Measurements from ENCODE around the gene TMPRSS9.

TMPRSS9 gene

DNA sequence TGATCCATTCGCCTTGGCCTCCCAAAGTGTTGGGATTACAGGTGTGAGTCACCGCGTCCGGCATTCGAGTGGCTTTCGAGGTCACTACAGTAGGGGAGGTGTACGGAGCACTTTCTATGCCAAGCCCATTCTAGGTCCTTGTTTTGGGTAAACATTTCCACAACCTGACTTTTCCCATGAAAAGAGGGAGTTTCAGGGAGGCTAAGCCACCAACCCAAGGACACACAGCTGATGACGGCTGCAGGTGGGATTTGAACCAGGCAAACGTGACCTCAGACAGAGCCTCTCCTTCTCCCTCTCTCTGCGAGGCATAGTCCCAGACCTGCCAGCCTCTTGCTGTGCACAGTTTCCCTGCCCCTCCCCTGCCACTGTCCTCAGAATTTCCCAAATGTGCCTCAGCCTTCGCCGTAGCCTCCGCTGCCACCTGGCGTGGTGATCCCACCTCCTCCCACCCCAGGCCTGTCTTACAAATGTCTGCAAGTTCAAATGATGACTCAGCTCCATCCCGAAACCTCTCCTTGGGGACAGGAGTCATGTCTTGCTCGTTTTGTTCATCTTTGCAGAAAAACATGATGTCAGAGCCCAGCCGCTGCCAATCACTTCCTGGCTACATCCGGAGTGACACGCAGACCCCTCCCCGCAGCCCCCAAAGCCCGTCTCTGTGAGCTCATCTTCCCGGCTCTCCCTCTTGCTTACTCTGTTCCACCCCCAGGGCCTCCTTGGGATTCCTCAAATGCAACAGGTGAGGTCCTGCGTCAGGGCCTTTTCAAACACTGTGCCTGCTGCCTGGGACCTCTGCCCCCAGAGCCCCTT is 109.2 kb downstream of the TMPRSS9 start (continued):
- TF ChIP-seq ZBTB17 (tag by site-specific recombination; IDR thresholded peaks at IDR 0.05), result no peak
- no peak for TF ChIP-seq ZNF510 (tag by site-specific recombination; IDR thresholded peaks at IDR 0.05; ENCODE audit: insufficient replicate concordance)
- TF ChIP-seq, protein P1, sequence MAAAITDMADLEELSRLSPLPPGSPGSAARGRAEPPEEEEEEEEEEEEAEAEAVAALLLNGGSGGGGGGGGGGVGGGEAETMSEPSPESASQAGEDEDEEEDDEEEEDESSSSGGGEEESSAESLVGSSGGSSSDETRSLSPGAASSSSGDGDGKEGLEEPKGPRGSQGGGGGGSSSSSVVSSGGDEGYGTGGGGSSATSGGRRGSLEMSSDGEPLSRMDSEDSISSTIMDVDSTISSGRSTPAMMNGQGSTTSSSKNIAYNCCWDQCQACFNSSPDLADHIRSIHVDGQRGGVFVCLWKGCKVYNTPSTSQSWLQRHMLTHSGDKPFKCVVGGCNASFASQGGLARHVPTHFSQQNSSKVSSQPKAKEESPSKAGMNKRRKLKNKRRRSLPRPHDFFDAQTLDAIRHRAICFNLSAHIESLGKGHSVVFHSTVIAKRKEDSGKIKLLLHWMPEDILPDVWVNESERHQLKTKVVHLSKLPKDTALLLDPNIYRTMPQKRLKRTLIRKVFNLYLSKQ (tag by site-specific recombination; IDR thresholded peaks at IDR 0.05; ENCODE audit: borderline replicate concordance), result no peak
- no peak for TF ChIP-seq ZNF560 (tag by site-specific recombination; IDR thresholded peaks at IDR 0.05; ENCODE audit: borderline replicate concordance)
- no peak for TF ChIP-seq ZNF37A (tag by site-specific recombination; IDR thresholded peaks at IDR 0.05)
- TF ChIP-seq, protein P2, sequence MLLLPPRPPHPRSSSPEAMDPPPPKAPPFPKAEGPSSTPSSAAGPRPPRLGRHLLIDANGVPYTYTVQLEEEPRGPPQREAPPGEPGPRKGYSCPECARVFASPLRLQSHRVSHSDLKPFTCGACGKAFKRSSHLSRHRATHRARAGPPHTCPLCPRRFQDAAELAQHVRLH (tag by site-specific recombination; IDR thresholded peaks at IDR 0.05), result no peak
- TF ChIP-seq YY2 (tag by site-specific recombination; IDR thresholded peaks at IDR 0.05), result no peak
- TF ChIP-seq ZNF585B (tag by site-specific recombination; IDR thresholded peaks at IDR 0.05), result no peak
- no peak for TF ChIP-seq ZNF549 (tag by site-specific recombination; IDR thresholded peaks at IDR 0.05)
- no peak for TF ChIP-seq BCL11B (tag by site-specific recombination; IDR thresholded peaks at IDR 0.05; ENCODE audit: low read depth)
- no peak for TF ChIP-seq ZNF776 (tag by site-specific recombination; IDR thresholded peaks at IDR 0.05; ENCODE audit: borderline replicate concordance)
- TF ChIP-seq KLF10 (tag by site-specific recombination; IDR thresholded peaks at IDR 0.05), result no peak
- TF ChIP-seq, protein P3, sequence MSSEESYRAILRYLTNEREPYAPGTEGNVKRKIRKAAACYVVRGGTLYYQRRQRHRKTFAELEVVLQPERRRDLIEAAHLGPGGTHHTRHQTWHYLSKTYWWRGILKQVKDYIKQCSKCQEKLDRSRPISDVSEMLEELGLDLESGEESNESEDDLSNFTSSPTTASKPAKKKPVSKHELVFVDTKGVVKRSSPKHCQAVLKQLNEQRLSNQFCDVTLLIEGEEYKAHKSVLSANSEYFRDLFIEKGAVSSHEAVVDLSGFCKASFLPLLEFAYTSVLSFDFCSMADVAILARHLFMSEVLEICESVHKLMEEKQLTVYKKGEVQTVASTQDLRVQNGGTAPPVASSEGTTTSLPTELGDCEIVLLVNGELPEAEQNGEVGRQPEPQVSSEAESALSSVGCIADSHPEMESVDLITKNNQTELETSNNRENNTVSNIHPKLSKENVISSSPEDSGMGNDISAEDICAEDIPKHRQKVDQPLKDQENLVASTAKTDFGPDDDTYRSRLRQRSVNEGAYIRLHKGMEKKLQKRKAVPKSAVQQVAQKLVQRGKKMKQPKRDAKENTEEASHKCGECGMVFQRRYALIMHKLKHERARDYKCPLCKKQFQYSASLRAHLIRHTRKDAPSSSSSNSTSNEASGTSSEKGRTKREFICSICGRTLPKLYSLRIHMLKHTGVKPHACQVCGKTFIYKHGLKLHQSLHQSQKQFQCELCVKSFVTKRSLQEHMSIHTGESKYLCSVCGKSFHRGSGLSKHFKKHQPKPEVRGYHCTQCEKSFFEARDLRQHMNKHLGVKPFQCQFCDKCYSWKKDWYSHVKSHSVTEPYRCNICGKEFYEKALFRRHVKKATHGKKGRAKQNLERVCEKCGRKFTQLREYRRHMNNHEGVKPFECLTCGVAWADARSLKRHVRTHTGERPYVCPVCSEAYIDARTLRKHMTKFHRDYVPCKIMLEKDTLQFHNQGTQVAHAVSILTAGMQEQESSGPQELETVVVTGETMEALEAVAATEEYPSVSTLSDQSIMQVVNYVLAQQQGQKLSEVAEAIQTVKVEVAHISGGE (tag by site-specific recombination; conservative IDR thresholded peaks at IDR 0.05; ENCODE audit: low read depth), result no peak
- TF ChIP-seq ZNF133 (tag by site-specific recombination; IDR thresholded peaks at IDR 0.05), result no peak
- no peak for TF ChIP-seq KLF8 (tag by site-specific recombination; IDR thresholded peaks at IDR 0.05)
- TF ChIP-seq ZNF121 (tag by site-specific recombination; IDR thresholded peaks at IDR 0.05), result no peak
- TF ChIP-seq ZNF654 (tag by site-specific recombination; IDR thresholded peaks at IDR 0.05; ENCODE audit: low read depth), result no peak
- TF ChIP-seq, protein P4, sequence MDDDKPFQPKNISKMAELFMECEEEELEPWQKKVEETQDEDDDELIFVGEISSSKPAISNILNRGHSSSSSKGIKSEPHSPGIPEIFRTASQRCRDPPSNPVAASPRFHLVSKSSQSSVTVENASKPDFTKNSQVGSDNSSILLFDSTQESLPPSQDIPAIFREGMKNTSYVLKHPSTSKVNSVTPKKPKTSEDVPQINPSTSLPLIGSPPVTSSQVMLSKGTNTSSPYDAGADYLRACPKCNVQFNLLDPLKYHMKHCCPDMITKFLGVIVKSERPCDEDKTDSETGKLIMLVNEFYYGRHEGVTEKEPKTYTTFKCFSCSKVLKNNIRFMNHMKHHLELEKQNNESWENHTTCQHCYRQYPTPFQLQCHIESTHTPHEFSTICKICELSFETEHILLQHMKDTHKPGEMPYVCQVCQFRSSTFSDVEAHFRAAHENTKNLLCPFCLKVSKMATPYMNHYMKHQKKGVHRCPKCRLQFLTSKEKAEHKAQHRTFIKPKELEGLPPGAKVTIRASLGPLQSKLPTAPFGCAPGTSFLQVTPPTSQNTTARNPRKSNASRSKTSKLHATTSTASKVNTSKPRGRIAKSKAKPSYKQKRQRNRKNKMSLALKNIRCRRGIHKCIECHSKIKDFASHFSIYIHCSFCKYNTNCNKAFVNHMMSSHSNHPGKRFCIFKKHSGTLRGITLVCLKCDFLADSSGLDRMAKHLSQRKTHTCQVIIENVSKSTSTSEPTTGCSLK (tag by site-specific recombination; IDR thresholded peaks at IDR 0.05), result no peak
- TF ChIP-seq, protein P5, sequence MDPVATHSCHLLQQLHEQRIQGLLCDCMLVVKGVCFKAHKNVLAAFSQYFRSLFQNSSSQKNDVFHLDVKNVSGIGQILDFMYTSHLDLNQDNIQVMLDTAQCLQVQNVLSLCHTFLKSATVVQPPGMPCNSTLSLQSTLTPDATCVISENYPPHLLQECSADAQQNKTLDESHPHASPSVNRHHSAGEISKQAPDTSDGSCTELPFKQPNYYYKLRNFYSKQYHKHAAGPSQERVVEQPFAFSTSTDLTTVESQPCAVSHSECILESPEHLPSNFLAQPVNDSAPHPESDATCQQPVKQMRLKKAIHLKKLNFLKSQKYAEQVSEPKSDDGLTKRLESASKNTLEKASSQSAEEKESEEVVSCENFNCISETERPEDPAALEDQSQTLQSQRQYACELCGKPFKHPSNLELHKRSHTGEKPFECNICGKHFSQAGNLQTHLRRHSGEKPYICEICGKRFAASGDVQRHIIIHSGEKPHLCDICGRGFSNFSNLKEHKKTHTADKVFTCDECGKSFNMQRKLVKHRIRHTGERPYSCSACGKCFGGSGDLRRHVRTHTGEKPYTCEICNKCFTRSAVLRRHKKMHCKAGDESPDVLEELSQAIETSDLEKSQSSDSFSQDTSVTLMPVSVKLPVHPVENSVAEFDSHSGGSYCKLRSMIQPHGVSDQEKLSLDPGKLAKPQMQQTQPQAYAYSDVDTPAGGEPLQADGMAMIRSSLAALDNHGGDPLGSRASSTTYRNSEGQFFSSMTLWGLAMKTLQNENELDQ (tag by site-specific recombination; IDR thresholded peaks at IDR 0.05; ENCODE audit: low read depth), result no peak
- no peak for TF ChIP-seq KLF9 (tag by site-specific recombination; IDR thresholded peaks at IDR 0.05; ENCODE audit: low read depth)
- TF ChIP-seq, protein P6, sequence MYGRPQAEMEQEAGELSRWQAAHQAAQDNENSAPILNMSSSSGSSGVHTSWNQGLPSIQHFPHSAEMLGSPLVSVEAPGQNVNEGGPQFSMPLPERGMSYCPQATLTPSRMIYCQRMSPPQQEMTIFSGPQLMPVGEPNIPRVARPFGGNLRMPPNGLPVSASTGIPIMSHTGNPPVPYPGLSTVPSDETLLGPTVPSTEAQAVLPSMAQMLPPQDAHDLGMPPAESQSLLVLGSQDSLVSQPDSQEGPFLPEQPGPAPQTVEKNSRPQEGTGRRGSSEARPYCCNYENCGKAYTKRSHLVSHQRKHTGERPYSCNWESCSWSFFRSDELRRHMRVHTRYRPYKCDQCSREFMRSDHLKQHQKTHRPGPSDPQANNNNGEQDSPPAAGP (tag by site-specific recombination; IDR thresholded peaks at IDR 0.05), result peak; percentile 44; the same call in 1 of the 2 replicates
- TF ChIP-seq, protein P7, sequence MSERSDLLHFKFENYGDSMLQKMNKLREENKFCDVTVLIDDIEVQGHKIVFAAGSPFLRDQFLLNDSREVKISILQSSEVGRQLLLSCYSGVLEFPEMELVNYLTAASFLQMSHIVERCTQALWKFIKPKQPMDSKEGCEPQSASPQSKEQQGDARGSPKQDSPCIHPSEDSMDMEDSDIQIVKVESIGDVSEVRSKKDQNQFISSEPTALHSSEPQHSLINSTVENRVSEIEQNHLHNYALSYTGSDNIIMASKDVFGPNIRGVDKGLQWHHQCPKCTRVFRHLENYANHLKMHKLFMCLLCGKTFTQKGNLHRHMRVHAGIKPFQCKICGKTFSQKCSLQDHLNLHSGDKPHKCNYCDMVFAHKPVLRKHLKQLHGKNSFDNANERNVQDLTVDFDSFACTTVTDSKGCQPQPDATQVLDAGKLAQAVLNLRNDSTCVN (tag by site-specific recombination; optimal IDR thresholded peaks at IDR 0.05), result no peak
- TF ChIP-seq ZNF530 (tag by site-specific recombination; IDR thresholded peaks at IDR 0.05; ENCODE audit: low read depth), result no peak
- no peak for TF ChIP-seq ZNF624 (tag by site-specific recombination; IDR thresholded peaks at IDR 0.05)
- TF ChIP-seq ZNF394 (tag by site-specific recombination; IDR thresholded peaks at IDR 0.05; ENCODE audit: borderline replicate concordance), result no peak
- TF ChIP-seq HOXC10 (CRISPR knock-in tag; IDR thresholded peaks at IDR 0.05), result no peak
- TF ChIP-seq ZNF175 (tag by site-specific recombination; IDR thresholded peaks at IDR 0.05), result no peak

All from HEK293 (cell line).